Uterus (tissue), 2 donors: Measurements from ENCODE around the gene XRN1.

ENCODE experiments used
- POLR2A ChIP-seq, 2 donors: fragments of 450-650 bp; IDR thresholded peaks; one replicate each; pipeline ENCODE4 v1.6.1; 2016; ENCODE audit warnings: antibody characterized with exemption in 2 of 2, mild to moderate bottlenecking in 1 of 2, moderate library complexity in 1 of 2
- TF ChIP-seq, protein P1 (sequence below), 4 experiments: fragments of 200-600 bp in 2 of 4; fragments of 450-650 bp in 2 of 4; sonication (generic) in 2 of 4; IDR thresholded peaks; one replicate each; pipeline ENCODE4 v1.5.1; 2016 to 2019; ENCODE audit warnings: antibody characterized with exemption in 4 of 4, mild to moderate bottlenecking in 2 of 4, moderate library complexity in 1 of 4

DNA sequence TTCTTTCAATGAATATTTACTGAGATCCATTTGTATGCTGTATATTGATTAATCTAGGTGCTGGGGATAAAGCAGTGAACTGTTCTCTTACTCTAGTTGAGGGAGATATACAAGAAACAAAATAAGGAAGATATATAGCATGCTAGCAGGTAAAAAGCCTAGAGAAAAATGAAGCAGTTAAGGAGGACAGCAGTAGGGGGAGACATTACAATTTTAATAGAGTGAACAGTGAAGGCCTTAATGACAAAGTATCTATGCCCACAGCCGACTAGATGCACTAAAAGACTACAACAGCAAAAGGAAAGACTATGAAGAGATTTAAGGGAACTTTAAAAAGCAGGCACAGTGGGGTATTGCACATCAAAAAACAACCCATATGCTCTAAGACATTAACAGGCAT, 81.4 kb downstream of the XRN1 start:
- no peak for TF ChIP-seq POLR2A (IDR thresholded peaks at IDR 0.05)
- TF ChIP-seq, protein P1, sequence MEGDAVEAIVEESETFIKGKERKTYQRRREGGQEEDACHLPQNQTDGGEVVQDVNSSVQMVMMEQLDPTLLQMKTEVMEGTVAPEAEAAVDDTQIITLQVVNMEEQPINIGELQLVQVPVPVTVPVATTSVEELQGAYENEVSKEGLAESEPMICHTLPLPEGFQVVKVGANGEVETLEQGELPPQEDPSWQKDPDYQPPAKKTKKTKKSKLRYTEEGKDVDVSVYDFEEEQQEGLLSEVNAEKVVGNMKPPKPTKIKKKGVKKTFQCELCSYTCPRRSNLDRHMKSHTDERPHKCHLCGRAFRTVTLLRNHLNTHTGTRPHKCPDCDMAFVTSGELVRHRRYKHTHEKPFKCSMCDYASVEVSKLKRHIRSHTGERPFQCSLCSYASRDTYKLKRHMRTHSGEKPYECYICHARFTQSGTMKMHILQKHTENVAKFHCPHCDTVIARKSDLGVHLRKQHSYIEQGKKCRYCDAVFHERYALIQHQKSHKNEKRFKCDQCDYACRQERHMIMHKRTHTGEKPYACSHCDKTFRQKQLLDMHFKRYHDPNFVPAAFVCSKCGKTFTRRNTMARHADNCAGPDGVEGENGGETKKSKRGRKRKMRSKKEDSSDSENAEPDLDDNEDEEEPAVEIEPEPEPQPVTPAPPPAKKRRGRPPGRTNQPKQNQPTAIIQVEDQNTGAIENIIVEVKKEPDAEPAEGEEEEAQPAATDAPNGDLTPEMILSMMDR (IDR thresholded peaks at IDR 0.05), result no peak
